GM23248 (cell line): ENCODE data around the gene P2RY12.

Source experiments
- EZH2 ChIP-seq: fragments of 200-600 bp; sonication (generic); IDR thresholded peaks from 2 replicates; pipeline ENCODE4 v1.6.1; 2018; ENCODE audit warnings: antibody characterized with exemption, mild to moderate bottlenecking; ENCODE audit not compliant: insufficient read depth, poor library complexity, severe bottlenecking
- EZH2phosphoT487 ChIP-seq: fragments of 200-600 bp; sonication (generic); IDR thresholded peaks from 2 replicates; pipeline ENCODE4 v1.6.1; 2018; ENCODE audit warnings: antibody characterized with exemption, moderate library complexity, mild to moderate bottlenecking, low read depth; ENCODE audit not compliant: insufficient read depth

DNA sequence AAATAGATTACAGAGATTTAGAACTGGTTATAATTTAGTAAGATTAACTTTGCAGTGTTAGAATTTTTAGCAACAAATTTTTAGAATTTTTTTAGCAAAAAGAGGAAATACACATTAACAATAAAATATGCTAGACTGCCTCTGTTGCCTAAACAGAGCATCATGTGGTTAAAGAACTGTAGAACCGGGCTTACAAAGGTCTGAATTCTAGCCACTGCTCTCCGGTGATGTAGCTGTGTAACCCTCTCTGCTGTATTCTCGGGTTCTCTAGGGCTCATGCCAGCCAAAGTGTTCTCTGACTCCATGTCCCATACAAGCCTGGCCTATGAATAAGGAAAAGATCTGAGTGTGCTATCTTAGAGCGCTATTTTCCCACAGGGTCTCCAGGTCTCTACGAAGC, 2.9 kb upstream of the P2RY12 start:
- TF ChIP-seq EZH2 (no peak), EZH2phosphoT487 (no peak)
